HG03460 (cell line): ENCODE measurements around the gene ITK.
A peak's percentile ranks its signal among the peaks of the same experiment; 100 is the strongest.
"Not testable (repeated sequence)": the region's sequence is repeated elsewhere in the genome, so short reads cannot be mapped to it uniquely, and the experiment has no call there.

Experiments
- ATAC-seq: cut with Tn5 transposase; IDR thresholded peaks from one replicate; pipeline ENCODE4 v1.9.1; 2021; ENCODE audit not compliant: unreplicated experiment

The ITK gene

DNA sequence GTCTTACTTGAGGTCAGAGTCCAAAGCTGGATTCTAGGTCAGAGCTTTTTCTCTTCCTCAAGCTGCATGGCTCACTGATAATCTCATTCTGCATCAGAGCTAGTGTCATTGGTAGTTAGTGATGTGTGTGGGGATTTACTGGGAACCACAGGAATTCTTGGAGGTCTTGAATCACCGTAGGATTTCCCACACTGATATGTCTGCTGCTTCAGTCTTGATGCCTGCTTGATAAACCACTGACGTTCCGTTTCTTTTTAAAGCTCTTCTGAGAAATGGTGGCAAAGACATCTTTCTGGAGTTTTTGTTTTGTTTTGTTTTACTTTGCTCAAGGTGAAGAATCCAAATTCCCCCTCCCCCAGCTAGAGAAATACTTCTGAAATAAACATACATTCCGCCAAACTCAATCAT, 13.4 kb upstream of the ITK start:
- no peak for ATAC-seq

DNA sequence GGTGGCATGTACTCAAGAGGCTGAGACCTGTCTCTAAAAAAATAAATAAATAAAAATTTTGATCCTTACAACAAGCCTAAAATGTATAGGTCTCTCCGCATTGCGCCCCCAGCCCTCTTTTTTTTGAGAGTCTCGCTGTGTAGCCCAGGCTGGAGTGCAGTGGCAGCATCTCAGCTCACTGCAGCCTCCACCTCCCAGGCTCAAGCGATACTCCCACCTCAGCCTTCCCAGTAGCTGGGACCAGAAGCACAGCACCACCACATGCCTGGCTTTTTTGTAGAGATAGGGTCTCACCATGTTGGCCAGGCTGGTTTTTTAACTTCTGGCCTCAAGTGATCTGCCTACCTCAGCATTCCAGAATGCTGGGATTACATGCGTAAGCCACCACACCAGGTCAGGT, 12.4 kb upstream of the ITK start:
- no peak for ATAC-seq

DNA sequence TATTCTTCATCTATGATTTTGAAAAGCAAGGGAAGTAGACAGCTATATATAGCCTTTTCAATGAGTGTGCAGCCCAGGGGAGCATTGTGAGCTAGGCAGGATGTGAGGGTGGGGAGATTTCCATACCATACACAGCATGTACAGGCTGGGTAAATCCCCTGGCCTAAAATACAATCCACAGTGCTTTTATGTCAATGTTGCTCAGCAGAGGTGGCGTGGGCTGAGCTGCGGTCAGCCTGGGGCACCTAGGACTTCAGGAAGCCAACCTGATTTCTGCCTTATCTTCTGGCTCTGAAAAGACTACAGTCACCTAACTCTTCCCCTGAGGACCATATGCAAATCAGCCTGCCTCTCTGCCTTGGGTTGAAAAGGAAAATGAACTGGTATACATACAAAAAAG, 8.2 kb upstream of the ITK start:
- ATAC-seq: peak; percentile 99

DNA sequence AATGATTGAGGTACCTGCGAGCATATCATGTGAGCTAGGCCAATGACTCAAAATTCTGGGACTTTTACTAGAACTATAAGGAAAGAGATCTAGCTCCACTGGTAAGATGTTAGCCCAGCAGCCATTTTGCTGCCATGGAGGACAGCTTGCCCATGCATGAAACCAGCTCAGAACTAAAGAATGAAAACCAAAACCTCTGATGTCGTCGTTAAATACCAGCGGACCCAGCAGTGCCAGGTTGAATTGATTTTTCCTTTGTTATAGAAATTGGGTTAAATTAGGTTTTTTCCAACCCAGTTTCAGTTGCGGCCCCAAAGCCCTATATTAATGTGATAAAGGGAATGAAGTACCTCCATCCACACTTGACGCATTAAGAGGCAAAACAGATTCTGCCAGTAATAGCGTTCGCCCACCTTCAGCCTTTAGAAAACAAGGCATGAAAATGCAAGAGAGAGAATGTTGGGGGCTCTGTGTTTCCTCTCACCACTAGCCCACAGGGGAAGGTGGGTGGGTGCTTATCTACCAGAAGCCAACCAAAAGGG, 5.5 kb upstream of the ITK start:
- no peak for ATAC-seq

DNA sequence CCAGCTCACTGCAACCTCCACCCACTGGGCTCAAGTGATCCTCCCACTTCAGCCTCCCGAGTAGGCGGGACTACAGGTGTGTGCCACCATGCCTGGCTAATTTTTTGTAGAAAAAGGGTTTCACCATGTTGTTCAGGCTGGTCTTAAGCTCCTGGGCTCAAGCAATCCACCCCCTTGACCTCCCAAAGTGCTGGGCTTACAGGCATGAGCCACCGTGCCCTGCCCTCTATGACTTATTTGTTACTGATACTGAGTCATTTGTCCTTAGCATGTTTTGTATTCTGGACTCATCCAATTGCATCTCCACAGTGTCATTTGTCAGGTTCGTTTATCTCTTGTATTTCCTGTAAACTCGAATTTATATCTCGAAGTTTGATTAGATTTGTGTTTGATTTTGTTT, 2.7 kb upstream of the ITK start:
- no peak for ATAC-seq

DNA sequence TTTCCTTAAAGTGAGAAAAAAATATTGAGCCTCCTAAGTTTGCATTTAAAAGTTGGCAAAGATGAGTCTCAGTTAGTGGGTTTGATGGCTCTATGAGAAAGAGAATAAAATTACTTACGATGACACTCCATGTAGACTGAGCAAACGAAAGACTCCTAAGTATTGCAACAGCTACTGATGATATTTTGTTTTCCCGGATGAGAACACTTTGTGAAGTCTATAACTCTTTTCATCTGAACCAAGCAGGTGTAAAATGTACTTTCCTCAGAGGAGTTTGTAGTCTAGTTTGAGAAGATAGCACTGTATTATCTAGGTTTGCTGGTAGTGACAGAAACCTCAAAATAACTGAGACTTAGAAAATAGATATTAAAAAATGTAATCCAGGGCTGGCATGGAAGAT, 1.7 kb upstream of the ITK start:
- ATAC-seq: no peak

DNA sequence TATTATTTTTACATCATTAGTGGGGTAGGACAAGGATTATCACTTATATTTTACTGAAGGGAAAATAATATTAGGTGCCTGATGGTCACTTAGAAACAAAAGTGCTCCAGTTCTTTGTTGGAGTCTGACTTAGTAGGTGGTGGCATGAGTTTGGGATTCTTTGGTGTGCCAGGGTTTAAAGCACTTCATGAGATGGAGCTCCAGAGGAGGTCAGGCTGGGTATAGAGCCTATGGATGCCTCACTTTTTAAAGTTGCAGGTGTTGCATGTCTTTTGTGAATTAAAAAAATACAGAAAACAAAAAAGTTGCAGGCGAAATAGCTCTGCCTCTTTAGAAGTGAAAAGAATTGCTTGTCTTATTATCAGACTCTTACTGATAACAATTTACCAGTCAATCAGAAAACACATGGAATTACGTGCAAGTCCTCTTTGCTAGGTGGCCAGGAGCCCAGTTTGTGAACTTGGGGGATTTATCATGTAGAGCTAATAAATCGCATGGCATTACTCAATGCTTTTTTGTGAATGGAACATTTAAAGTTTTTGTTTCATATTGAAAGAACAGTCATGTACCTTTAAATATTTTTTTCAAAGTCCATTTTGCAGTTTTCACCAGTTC, 1.6 kb downstream of the ITK start:
- ATAC-seq: no peak

DNA sequence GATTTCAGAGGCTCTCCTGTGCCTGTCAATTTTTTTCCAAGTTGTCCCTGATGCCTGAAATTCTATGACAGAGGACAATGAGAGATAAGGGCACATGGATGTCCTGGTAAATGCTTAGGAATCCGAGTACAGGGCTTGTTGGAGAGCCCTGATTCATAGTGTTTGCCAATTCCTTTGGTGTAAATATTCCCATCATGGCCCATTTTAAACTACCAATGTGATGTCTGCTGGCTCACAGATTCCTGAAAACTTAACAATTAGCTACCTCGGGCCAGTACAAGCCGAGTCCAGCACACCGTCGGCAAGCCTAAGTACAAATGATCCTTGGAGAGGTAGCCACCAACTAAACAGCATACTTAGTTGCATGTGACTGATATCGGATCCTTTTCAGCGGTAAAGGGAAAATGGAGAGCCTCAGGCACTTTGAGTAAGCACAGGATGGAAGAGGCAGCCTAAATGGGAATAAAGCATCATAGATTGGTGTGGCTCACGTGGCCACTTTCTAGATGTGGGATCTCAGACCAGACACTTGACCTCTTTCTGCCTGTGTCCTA, 3.6 kb downstream of the ITK start:
- ATAC-seq: no peak

DNA sequence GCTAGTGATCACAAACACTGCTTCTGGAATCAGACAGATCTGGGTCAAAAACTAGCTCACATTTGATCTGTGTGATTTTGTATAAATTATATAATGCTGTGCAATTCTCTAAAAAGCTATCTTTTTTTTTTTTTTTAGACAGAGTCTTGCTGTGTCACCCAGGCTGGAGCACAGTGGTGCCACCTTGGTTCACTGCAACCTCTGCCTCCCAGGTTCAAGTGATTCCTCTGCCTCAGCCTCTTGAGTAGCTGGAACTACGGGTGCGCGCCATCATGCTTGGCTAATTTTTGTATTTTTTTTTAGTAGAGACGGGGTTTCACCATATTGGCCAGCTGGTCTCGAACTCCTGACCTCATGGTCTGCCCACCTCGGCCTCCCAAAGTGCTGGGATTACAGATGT, 4.5 kb downstream of the ITK start:
- ATAC-seq: not testable (repeated sequence)

DNA sequence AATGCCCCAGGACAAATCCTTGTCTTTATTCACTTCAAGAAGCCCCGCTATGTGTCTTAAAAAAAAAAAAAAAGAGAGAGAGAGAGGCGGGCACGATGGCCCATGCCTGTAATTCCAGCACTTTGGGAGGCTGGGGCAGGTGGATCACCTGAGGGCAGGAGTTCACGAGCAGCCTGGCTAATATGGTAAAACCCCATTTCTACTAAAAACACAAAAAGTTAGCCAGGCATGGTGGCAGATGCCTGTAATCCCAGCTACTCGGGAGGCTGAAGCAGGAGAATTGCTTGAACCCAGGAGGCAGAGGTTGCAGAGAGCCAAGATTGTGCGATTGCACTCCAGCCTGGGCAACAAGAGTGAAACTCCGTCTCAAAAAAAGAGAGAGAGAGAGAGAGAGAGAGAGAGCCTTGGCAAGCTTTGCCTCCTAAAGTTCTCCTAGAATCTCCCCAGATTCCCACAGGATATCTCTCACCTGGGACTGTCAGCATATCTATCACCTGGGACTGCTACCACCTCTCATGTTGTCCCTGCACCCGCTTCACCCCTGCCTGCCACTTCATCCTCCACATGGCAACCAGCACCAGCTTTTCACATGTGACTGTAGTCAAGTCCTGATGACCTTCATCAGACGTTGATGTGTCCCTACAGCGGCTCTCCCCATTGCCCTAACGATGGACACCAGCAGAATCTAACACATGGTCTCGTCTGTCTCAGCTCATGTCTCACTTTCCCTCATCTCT, 5.8 kb downstream of the ITK start:
- ATAC-seq: no peak

DNA sequence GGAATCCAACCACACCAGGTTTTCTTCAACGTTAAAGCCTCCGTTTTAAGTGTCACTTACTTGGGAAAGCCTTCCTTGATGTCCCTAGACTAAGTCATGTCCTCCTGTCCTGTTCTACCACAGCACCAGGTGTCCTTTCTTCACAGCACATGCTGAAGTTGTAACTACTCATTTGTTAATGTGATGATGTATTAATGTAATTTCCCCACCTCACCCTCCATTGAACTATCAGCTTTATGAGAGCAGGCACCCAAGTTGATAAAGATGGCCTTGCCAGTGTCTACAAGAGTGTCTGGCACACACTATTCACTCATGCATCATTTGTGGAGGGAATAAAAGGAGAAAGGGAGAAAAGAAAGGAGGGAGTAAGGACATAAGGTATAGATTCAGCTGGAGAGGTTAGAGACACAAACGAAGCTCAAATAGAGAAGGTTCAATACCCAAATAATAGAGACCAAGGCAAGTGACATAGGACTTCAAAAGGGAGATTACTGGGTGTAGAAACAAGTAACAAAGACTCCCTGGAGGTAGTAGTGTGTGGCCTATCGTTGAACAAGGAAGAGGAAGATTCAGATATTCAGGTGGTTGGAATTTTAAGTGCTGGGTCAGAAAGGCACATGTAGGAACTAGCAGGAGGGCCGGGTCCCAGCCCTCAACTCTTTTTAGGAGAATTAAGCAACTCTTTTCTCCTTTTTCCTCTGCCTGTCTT, 6.6 kb downstream of the ITK start:
- no peak for ATAC-seq

DNA sequence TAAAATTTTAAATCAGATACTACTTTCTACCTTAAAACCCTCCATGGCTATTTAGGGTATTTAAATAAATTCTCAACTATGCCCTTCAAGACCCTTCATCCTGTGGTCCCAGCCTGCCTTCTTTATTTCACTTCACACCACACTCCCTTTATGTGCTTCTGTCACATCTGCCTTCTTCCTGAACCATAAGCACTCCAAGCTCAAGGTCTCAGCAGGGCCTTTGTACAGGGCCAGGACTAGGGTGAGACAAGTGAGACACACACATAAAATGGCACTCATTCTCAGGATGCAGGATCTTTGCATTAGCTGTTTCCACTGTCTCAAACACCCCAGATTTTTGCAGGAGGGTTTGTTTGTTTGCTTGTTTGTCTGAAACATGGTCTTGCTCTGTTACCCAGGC, 7.6 kb downstream of the ITK start:
- ATAC-seq: no peak

DNA sequence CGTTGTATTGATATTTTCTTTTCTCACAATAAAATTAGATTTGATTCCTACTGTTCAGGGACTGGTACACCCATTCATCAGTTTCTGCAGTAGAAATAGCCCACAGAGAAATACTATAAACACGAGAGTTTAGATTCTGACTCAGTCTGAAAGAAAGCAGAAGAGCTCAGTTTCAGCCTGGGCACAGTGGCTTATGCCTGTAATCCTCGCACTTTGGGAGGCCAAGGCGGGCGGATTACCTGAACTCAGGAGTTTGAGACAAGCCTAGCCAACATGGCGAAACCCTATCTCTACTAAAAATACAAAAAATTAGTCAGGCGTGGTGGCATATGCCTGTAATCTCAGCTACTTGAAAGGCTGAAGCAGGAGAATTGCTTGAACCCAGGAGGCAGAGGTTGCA, 8.6 kb downstream of the ITK start:
- no peak for ATAC-seq

DNA sequence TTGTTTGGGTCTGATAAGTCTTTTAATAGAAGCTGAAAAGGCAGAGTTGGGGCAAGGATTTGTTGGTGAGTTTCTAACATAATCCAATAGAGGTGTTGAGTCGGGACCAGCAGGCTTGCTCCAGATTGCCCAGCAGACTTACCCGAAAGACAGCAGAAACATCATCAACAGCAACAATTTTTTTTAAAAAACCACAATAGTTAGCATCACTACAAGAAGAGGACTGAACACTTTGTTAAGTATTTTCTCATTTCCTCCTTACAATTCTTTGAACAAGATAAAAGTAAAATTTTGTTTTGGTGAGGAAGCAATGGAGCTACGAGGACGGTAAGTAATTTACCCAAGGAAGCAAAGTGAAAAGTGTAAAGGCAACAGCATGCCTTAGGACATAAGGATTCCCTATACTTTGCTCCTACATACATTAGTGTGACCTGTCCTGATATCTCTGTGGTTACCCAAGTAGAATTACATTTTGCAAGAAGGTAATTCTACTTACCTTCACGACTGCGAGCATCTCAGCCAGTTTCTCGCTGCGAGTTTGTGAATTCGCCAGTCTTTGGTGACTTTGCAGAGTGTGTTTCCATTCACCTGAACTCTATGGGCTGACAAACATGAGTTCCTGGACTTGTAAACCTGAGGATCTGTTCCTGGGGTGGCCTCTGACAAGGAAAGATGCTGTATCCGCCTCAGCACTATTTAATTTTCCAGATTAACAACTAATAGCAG, 13.2 kb downstream of the ITK start:
- ATAC-seq: no peak

DNA sequence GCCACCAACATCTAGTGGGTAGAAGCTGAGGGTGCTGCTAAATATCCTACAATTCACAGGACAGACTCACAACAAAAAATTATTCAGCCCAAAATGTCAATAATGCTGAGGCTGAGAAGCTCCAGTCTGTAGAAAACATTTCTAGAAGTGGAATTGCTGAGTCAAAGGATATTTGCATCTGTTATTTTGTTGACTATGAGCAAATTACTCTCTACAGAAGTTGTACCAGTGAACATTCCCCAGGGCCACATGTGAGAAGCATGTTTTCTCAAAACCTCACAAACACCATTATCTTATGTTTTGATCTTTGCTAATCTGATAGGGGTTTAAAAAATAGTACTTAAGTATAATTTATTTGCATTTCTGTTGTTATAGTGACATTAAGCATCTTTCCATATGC, 15.4 kb downstream of the ITK start:
- ATAC-seq: no peak

DNA sequence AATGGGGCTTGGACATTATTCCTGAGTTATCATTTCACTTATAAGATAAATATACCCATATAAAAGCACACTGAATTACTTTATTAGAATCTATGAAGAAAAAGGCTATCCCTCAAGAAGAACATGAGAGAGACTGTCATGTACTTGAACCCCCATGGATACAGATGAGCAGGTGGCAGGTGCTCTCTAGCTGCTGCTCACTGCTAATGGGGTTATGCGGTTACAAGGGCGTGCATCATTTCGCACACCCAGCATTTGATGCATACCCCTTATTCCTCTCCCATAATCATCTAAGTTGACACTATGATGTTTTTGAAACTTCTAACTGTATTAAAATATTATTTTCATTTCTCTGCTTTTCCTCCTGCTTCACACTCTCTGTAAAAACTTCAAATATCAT, 16.4 kb downstream of the ITK start:
- no peak for ATAC-seq

DNA sequence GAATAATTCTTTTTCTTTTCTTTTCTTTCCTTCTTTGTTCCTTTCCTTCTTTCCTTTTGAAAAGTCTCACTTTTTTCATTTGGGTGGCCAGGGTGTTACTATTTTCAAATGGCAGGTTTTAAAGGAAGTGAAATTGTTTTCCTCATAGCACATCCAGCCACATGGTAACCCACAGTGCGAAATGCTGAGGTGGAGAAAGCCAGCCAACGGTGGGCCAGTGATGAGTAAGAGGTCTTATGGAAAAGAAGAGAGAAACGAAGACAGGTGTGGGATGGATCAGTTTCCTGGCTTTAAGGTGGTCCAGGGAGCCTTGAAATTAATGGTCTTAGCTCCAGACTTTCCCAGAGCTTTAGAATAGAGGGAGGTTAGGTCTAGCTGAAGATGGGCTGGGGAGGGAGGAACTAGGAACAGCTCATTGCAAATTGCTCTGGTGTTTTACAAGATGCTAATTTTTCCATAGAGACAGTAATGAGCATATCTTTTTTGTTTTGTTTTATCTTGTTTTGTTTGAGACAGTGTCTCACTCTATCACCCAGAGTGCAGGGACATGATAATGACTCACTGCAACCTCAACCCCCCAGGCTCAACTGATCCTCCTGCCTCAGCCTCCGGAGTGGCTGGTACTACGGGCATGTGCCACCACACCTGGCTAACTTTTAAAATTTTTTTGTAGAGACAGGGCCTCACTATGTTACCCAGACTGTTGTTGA, 17.8 kb downstream of the ITK start:
- no peak for ATAC-seq

DNA sequence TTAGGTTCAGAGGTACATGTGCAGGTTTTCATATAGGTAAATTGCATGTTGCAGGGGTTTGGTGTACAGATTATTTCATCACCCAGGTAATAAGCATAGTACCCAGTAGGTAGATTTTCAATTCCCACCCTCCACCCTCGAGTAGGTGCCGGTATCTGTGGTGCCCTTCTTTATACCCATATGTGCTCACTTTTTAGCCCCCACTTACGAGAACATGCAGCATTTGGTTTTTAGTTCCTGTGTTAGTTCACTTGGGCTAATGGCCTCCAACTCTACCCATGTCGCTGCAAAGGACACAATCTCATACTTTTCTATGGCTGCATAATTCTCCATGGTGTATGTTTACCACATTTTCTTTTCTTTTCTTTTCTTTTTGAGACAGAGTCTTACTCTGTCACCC, 21.2 kb downstream of the ITK start:
- ATAC-seq: no peak

DNA sequence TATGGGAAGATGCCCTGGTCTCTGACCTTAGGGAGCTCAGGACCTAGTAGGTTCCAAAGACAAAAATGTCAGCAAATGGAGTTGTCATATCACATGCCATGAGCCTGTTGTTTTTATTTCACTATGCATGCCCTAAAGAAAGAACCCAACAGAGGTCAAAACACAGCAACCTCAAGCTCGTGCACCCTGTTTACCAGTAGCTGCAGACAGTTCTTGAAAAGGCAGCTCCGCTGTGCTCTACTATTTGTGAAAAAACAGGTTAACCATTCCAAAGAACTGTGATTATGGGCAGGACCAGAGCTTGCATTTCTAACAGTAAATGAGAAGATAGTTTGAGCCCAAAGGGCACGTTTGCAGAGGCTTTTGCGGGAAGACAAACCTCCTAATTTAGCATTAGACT, 22.8 kb downstream of the ITK start:
- no peak for ATAC-seq

DNA sequence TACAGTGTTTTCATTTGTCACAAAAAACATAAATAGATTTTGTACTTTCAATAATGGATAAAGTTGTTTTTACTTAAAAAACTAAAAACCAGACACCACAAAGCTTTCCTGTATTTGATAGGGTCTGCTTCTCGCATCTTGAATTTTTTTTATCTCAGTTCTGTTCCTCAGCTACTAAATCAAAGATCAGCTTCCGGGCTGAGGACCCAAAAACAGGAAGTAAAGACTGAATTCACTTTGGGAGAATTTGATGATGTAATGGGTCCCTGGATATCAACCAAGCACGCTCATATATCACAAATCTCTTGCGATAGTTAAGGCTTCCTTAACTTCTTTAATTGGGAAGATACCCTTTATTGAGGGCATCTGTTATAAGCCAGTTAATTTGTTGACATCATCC, 24.1 kb downstream of the ITK start:
- ATAC-seq: no peak

DNA sequence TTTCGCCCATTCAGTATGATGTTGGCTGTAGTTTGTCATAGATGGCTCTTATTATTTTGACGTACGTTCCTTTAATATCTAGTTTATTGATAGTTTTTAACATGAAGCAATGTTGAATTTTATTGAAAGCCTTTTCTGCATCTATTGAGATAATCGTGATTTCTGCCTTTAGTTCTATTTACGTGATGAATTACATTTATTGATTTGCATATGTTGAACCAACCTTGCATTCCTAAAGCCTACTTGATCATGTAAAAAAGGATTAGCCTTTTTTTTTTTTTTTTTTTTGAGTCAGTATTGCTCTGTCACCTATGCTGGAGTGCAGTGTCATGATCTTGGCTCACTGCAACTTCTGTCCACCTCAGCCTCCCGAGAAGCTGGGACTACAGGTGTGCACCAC, 25.1 kb downstream of the ITK start:
- ATAC-seq: no peak
